Osteocyte (in vitro differentiated cells): Measurements from ENCODE around the gene HIC1. TPM values are rescaled to one million over a fixed set of nuclear protein-coding genes. Genes with fewer than 3 reads are reported as not detected.
A peak's percentile ranks its signal among the peaks of the same experiment; 100 is the strongest.

ENCODE experiments used
- DNase-seq: peaks from one replicate; pipeline ENCODE4 v3.0.0; 2021; ENCODE audit warnings: mixed read lengths; ENCODE audit not compliant: unreplicated experiment; ENCODE audit errors: extremely low spot score
- H3K27ac Mint-ChIP-seq: one replicate; pipeline ENCODE4 v1.8.0; 2021; ENCODE audit warnings: mild to moderate bottlenecking, mixed read lengths; ENCODE audit not compliant: unreplicated experiment
- H3K27me3 Mint-ChIP-seq: one replicate; pipeline ENCODE4 v1.8.0; 2021; ENCODE audit warnings: mixed read lengths; ENCODE audit not compliant: unreplicated experiment
- H3K36me3 Mint-ChIP-seq: one replicate; pipeline ENCODE4 v1.8.0; 2021; ENCODE audit warnings: mixed read lengths; ENCODE audit not compliant: unreplicated experiment
- H3K4me1 Mint-ChIP-seq: one replicate; pipeline ENCODE4 v1.8.0; 2021; ENCODE audit warnings: mixed read lengths; ENCODE audit not compliant: unreplicated experiment
- H3K4me3 Mint-ChIP-seq: one replicate; pipeline ENCODE4 v1.8.0; 2021; ENCODE audit warnings: mild to moderate bottlenecking, moderate library complexity, mixed read lengths; ENCODE audit not compliant: unreplicated experiment
- H3K9me3 Mint-ChIP-seq: one replicate; pipeline ENCODE4 v1.8.0; 2021; ENCODE audit warnings: mixed read lengths; ENCODE audit not compliant: unreplicated experiment
- total RNA-seq: library from RNA; stranded (reverse); gene quantifications from 2 replicates; pipeline ENCODE4 v1.2.1, GENCODE V29; 2021
- TF ChIP-seq, protein P1 (sequence below): fragments of 200-600 bp; sonication (generic); IDR thresholded peaks from 2 replicates; pipeline ENCODE4 v1.5.0; 2021; ENCODE audit warnings: antibody characterized with exemption, mild to moderate bottlenecking, moderate library complexity

HIC1 gene
- total RNA-seq, 1 donor from 2014 or later = 3.3 TPM

GRCh38 chr17:2076087-2076984, 21.4 kb downstream of the HIC1 start:
- no peak for DNase-seq
- no peaks in the 10 kb centered on the region for H3K9me3 Mint-ChIP-seq

GRCh38 chr17:2077040-2077439, 22.1 kb downstream of the HIC1 start:
- Mint-ChIP-seq H3K27ac (peak overlapping the region; percentile 43), H3K4me1 (peaks cover 35% of the 10 kb centered on the region), H3K27me3 (no peaks in the 10 kb centered on the region), H3K4me3 (no peak overlapping the region), H3K9me3 (no peaks in the 10 kb centered on the region), H3K36me3 (peaks cover 29% of the 10 kb centered on the region)
- no peak for DNase-seq
- TF ChIP-seq, protein P1, sequence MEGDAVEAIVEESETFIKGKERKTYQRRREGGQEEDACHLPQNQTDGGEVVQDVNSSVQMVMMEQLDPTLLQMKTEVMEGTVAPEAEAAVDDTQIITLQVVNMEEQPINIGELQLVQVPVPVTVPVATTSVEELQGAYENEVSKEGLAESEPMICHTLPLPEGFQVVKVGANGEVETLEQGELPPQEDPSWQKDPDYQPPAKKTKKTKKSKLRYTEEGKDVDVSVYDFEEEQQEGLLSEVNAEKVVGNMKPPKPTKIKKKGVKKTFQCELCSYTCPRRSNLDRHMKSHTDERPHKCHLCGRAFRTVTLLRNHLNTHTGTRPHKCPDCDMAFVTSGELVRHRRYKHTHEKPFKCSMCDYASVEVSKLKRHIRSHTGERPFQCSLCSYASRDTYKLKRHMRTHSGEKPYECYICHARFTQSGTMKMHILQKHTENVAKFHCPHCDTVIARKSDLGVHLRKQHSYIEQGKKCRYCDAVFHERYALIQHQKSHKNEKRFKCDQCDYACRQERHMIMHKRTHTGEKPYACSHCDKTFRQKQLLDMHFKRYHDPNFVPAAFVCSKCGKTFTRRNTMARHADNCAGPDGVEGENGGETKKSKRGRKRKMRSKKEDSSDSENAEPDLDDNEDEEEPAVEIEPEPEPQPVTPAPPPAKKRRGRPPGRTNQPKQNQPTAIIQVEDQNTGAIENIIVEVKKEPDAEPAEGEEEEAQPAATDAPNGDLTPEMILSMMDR = no peak

More at GRCh38 chr17:2076087-2076984, 21.4 kb downstream of the HIC1 start:
- TF ChIP-seq, protein P1 = no peak
- peak overlapping the region; percentile 50 for H3K4me3 Mint-ChIP-seq
- H3K4me1 Mint-ChIP-seq = peaks cover 42% of the 10 kb centered on the region
- H3K27me3 Mint-ChIP-seq = no peaks in the 10 kb centered on the region
- H3K36me3 Mint-ChIP-seq = peaks cover 28% of the 10 kb centered on the region
- peak overlapping the region; percentile 84 for H3K27ac Mint-ChIP-seq

GRCh38 chr17:2081564-2081963, 26.7 kb downstream of the HIC1 start:
- peaks cover 41% of the 10 kb centered on the region for H3K4me1 Mint-ChIP-seq
- DNase-seq = no peak
- peaks cover 28% of the 10 kb centered on the region for H3K36me3 Mint-ChIP-seq
- H3K4me3 Mint-ChIP-seq = no peak overlapping the region
- TF ChIP-seq, protein P1 = no peak
- H3K27ac Mint-ChIP-seq = peak overlapping the region; percentile 11
- H3K9me3 Mint-ChIP-seq = no peaks in the 10 kb centered on the region
- no peaks in the 10 kb centered on the region for H3K27me3 Mint-ChIP-seq

DNA sequence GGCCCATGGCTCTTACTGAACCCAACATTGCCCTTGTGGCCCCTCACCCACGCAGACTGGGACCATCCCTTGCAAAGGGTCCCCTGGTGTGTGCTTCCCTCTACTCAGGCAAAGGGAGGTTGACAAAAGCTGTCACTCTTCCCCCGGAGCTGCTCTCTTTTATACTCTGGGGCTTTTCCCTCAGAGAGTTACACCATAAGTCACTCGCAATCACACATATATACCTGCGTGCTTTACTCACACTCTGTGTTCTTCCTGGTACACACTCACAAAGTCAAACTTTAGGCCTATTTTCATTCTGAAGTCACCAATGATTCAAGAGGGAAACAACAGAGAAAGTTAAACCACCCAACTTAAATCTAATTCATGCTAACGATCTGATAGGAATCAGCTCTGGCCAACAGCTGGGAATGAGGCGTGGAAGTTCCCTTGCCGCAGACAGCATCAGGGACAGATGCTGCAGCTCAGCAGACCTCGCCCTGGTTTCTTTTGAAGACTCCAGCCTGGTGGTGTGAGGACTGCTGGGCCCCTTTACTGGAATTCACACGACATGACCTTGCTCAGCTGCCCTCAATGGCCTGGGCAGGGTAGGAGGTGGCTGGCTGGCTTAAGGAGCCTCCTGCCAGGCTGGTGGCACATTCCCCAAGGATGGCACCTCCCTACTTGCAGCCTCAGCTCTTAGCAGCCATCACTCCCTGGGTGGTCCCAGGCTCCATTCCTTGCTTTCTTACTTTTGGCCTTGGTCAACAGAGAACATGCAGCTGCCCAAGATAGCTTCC, 27.3 kb downstream of the HIC1 start:
- H3K9me3 Mint-ChIP-seq = no peaks in the 10 kb centered on the region
- no peaks in the 10 kb centered on the region for H3K27me3 Mint-ChIP-seq
- H3K36me3 Mint-ChIP-seq = peaks cover 26% of the 10 kb centered on the region
- no peak overlapping the region for H3K4me3 Mint-ChIP-seq
- H3K4me1 Mint-ChIP-seq = peaks cover 40% of the 10 kb centered on the region
- TF ChIP-seq, protein P1 = no peak
- H3K27ac Mint-ChIP-seq = peak overlapping the region; percentile 11
- no peak for DNase-seq

- H3K27me3 Mint-ChIP-seq = no peaks in the 10 kb centered on the region
- H3K36me3 Mint-ChIP-seq = peaks cover 18% of the 10 kb centered on the region
- H3K4me1 Mint-ChIP-seq = peaks cover 38% of the 10 kb centered on the region
- no peaks in the 10 kb centered on the region for H3K9me3 Mint-ChIP-seq
- H3K27ac Mint-ChIP-seq = peak overlapping the region; percentile 20
- DNase-seq = no peak
- H3K4me3 Mint-ChIP-seq = no peak overlapping the region
- TF ChIP-seq, protein P1 = no peak
These were observed 28.7 kb downstream of the HIC1 start for GRCh38 chr17:2083613-2084035.
